Measurements from ENCODE around the gene PPBP. TPM values are rescaled to one million over a fixed set of nuclear protein-coding genes. Genes with fewer than 3 reads are reported as not detected.

PPBP gene
- total RNA-seq, 1 experiment from 2014 or later = not detected

GRCh38 chr4:74032064-74032463 lies 44.1 kb upstream of the PPBP start:
- ChIA-PET POLR2A (no interaction called here), CTCF (no interaction called here)
- intact Hi-C loops (cut with micrococcal nuclease; ENCODE audit: unreplicated experiment) = no loop called here
- Mint-ChIP-seq H3K36me3 (ENCODE audit: insufficient read depth, unreplicated experiment) (peaks cover 1% of the 10 kb centered on the region), H3K27me3 (ENCODE audit: insufficient read depth, unreplicated experiment) (no peaks in the 10 kb centered on the region), H3K27ac (ENCODE audit: unreplicated experiment) (no peak overlapping the region), H3K9me3 (ENCODE audit: unreplicated experiment) (no peaks in the 10 kb centered on the region), H3K4me3 (ENCODE audit: unreplicated experiment) (no peak overlapping the region), H3K4me1 (ENCODE audit: low read depth, unreplicated experiment) (no peaks in the 10 kb centered on the region)
- Histone ChIP-seq H3K36me3 (ENCODE audit: control insufficient read depth, insufficient read depth, low read length) (no peaks in the 10 kb centered on the region), H3K9me3 (no peaks in the 10 kb centered on the region), H3K27me3 (replicated peaks; ENCODE audit: control insufficient read depth, insufficient read depth, low read length) (no peaks in the 10 kb centered on the region), H3K4me1 (no peaks in the 10 kb centered on the region), H3K4me3 (ENCODE audit: low read depth, low read length) (no peak overlapping the region)
- no peak for TF ChIP-seq CTCF (IDR thresholded peaks at IDR 0.05; ENCODE audit: insufficient read depth in 1 of 2, low read depth in 1 of 2, low read length in 1 of 2, severe bottlenecking in 1 of 2, unreplicated experiment in 1 of 2)
- no peak for DNase-seq
- BruUV-seq (replicated peaks) = no TSS peak

DNA sequence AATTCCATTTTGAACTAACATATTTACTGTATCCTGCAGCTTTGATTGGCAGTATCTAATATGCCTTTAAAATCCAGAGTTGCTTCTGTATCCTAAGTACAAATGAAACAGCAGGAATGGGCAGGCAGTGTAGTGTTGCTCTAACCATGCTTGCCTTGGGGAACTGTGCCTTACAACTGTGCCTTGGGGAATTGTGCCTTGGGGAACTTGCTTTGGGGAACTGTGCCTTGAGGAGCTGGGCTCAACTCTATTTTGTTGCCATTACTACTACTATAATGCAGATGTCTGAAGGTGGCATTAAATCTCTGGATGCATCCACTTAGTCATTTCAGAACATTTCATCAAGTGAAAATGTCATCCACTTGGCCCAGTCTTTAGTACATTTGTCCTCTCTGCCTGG lies 43.6 kb upstream of the PPBP start:
- CTCF ChIA-PET = no interaction called here
- intact Hi-C loops (cut with micrococcal nuclease; ENCODE audit: unreplicated experiment) = no loop called here
- Histone ChIP-seq H3K36me3 (ENCODE audit: control insufficient read depth, insufficient read depth, low read length) (no peaks in the 10 kb centered on the region), H3K4me1 (no peaks in the 10 kb centered on the region), H3K4me3 (ENCODE audit: low read depth, low read length) (no peak overlapping the region), H3K9me3 (no peaks in the 10 kb centered on the region), H3K27me3 (replicated peaks; ENCODE audit: control insufficient read depth, insufficient read depth, low read length) (no peaks in the 10 kb centered on the region)
- no peak for DNase-seq
- no TSS peak for BruUV-seq (replicated peaks)
- Mint-ChIP-seq H3K4me3 (ENCODE audit: unreplicated experiment) (no peak overlapping the region), H3K9me3 (ENCODE audit: unreplicated experiment) (no peaks in the 10 kb centered on the region), H3K27me3 (ENCODE audit: insufficient read depth, unreplicated experiment) (no peaks in the 10 kb centered on the region), H3K36me3 (ENCODE audit: insufficient read depth, unreplicated experiment) (no peaks in the 10 kb centered on the region), H3K4me1 (ENCODE audit: low read depth, unreplicated experiment) (no peaks in the 10 kb centered on the region), H3K27ac (ENCODE audit: unreplicated experiment) (no peak overlapping the region)
- no peak for TF ChIP-seq CTCF (IDR thresholded peaks at IDR 0.05; ENCODE audit: insufficient read depth in 1 of 2, low read depth in 1 of 2, low read length in 1 of 2, severe bottlenecking in 1 of 2, unreplicated experiment in 1 of 2)
- POLR2A ChIA-PET = no interaction called here

- intact Hi-C loops (cut with micrococcal nuclease; ENCODE audit: unreplicated experiment) = no loop called here
- no peak overlapping the region for H3K27ac Mint-ChIP-seq (ENCODE audit: unreplicated experiment)
- H3K4me3 Mint-ChIP-seq (ENCODE audit: unreplicated experiment) = no peak overlapping the region
- BruUV-seq (replicated peaks) = no TSS peak
- Histone ChIP-seq H3K4me3 (ENCODE audit: low read depth, low read length) (no peak overlapping the region), H3K36me3 (ENCODE audit: control insufficient read depth, insufficient read depth, low read length) (no peaks in the 10 kb centered on the region), H3K4me1 (no peaks in the 10 kb centered on the region), H3K9me3 (no peaks in the 10 kb centered on the region), H3K27me3 (replicated peaks; ENCODE audit: control insufficient read depth, insufficient read depth, low read length) (no peaks in the 10 kb centered on the region)
- H3K27me3 Mint-ChIP-seq (ENCODE audit: insufficient read depth, unreplicated experiment) = no peaks in the 10 kb centered on the region
- no peak for DNase-seq
- POLR2A ChIA-PET = no interaction called here
- CTCF ChIA-PET = no interaction called here
- no peaks in the 10 kb centered on the region for H3K36me3 Mint-ChIP-seq (ENCODE audit: insufficient read depth, unreplicated experiment)
- H3K9me3 Mint-ChIP-seq (ENCODE audit: unreplicated experiment) = no peaks in the 10 kb centered on the region
- no peak for TF ChIP-seq CTCF (IDR thresholded peaks at IDR 0.05; ENCODE audit: insufficient read depth in 1 of 2, low read depth in 1 of 2, low read length in 1 of 2, severe bottlenecking in 1 of 2, unreplicated experiment in 1 of 2)
- H3K4me1 Mint-ChIP-seq (ENCODE audit: low read depth, unreplicated experiment) = no peaks in the 10 kb centered on the region
Measured at GRCh38 chr4:74030285-74030684, 42.3 kb upstream of the PPBP start.
